GM18505 (cell line): Measurements from ENCODE around the gene STARD3.

Experiments
- ATAC-seq: cut with Tn5 transposase; IDR thresholded peaks from one replicate; pipeline ENCODE4 v1.9.1; 2021; ENCODE audit not compliant: unreplicated experiment
- POLR2A ChIP-seq: IDR thresholded peaks from 4 replicates; pipeline ENCODE4 v1.6.1; 2011; ENCODE audit warnings: borderline replicate concordance; ENCODE audit not compliant: insufficient read depth, insufficient read length; ENCODE audit errors: extremely low read depth

Gene STARD3

GRCh38 chr17:39599665-39600231, 37.2 kb upstream of the STARD3 start:
- no peak for TF ChIP-seq POLR2A
- ATAC-seq, result no peak

GRCh38 chr17:39600288-39600996, 36.5 kb upstream of the STARD3 start:
- TF ChIP-seq POLR2A, result no peak
- no peak for ATAC-seq

DNA sequence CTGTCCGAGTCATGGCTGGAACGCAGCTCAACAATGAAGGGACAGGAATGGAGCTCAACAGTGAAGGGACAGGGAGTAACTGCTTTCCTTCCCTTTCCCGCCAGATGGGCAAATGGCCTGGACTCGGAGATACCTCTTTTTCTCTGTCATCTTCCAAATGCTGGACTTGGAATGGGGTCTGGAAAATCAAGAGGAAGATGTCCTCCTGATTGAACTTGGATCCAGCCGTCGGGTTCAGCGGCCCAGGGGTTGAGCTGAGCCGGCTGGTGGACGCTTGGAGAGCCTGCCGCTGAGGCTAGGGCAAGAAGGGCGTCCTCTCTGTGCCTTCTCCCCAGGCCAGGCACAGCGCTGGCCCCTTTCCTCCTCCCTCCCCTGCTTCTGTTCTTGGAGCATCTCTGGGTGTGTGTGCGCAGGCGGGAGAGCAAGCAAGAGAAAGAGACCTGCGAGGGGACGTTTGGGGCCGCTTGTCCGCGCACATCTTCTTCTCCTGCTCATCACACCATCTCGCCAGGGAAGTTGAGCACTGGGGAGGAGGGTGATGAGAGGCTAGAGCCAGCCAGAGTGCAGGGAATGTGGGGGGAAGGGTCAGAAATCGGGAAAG, 35.8 kb upstream of the STARD3 start:
- no peak for TF ChIP-seq POLR2A
- ATAC-seq, result no peak

- no peak for TF ChIP-seq POLR2A
- no peak for ATAC-seq
These were observed 35.0 kb upstream of the STARD3 start for GRCh38 chr17:39601758-39602532.

GRCh38 chr17:39602533-39603303, 34.2 kb upstream of the STARD3 start:
- no peak for ATAC-seq

GRCh38 chr17:39603304-39604016, 33.5 kb upstream of the STARD3 start:
- TF ChIP-seq POLR2A, result no peak
- no peak for ATAC-seq

More at GRCh38 chr17:39602533-39603303, 34.2 kb upstream of the STARD3 start:
- TF ChIP-seq POLR2A, result no peak

GRCh38 chr17:39604911-39605491, 31.9 kb upstream of the STARD3 start:
- ATAC-seq, result no peak
- no peak for TF ChIP-seq POLR2A

- ATAC-seq, result no peak
These were observed 31.2 kb upstream of the STARD3 start for GRCh38 chr17:39605492-39606433.

GRCh38 chr17:39606434-39607056, 30.4 kb upstream of the STARD3 start:
- no peak for ATAC-seq

More at GRCh38 chr17:39605492-39606433, 31.2 kb upstream of the STARD3 start:
- no peak for TF ChIP-seq POLR2A

DNA sequence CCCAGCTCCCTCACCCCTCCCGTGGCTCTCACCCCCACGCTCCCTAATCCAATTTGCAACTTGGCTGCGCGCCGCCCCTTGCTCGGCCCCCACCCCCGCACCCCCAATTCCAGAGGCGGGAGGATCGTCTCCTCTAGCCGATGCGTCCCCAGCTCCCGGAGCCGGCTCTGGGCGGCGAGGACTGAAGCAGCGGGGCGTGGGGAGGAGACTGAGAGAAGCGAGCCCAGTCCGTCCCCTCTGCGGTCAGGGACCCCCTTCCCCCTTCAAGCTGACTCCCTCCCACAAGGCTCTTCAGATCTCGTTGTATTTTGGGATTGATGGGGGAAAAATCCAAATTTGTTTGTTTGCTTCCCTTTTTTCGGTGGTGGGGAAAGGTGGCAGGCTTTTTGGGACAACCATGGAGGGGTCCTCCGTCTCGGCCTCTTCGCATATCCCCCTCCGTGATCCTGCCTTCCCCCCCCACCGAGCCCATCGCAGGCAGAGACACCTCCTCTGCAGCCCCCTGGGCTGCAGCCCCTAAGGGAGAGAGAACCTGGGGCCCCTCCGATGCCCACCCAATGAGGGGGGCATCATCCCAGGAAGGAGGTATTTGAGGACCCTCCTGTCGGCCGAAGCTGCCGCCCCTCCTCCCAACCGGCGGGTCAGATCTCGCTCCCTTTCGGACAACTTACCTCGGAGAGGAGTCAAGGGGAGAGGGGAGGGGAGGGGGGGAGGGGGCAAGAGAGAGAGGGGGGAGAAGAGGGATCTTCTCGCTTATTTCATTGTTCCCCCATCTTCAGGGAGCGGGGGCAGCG, 29.7 kb upstream of the STARD3 start:
- TF ChIP-seq POLR2A, result no peak
- no peak for ATAC-seq

More at GRCh38 chr17:39606434-39607056, 30.4 kb upstream of the STARD3 start:
- no peak for TF ChIP-seq POLR2A

- no peak for TF ChIP-seq POLR2A
- no peak for ATAC-seq
These were observed 29.2 kb upstream of the STARD3 start, which contains the start of gene NEUROD2 for GRCh38 chr17:39607851-39608130. Gene NEUROD2, minus strand, starts transcription at chr17:39607920. Its CDS starts 1,321 bp downstream, at chr17:39606599.
